Type B pancreatic cell (in vitro differentiated cells): ENCODE data around the gene TMEM39B. TPM values are rescaled to one million over a fixed set of nuclear protein-coding genes. Genes with fewer than 3 reads are reported as not detected.
"Not testable (repeated sequence)": the region's sequence is repeated elsewhere in the genome, so short reads cannot be mapped to it uniquely, and the experiment has no call there.

Experiments used
- DNase-seq: peaks from one replicate; pipeline ENCODE4 v3.0.0; 2021; ENCODE audit warnings: mixed read lengths; ENCODE audit not compliant: unreplicated experiment; ENCODE audit errors: extremely low spot score
- H3K27ac Mint-ChIP-seq: 2 replicates; pipeline ENCODE4 v1.8.0; 2021; ENCODE audit warnings: mild to moderate bottlenecking, mixed read lengths
- H3K27me3 Mint-ChIP-seq: 2 replicates; pipeline ENCODE4 v1.8.0; 2021; ENCODE audit warnings: mixed read lengths
- H3K36me3 Mint-ChIP-seq: 2 replicates; pipeline ENCODE4 v1.8.0; 2021; ENCODE audit warnings: mixed read lengths
- H3K4me1 Mint-ChIP-seq: one replicate; pipeline ENCODE4 v1.8.0; 2021; ENCODE audit warnings: mixed read lengths; ENCODE audit not compliant: unreplicated experiment
- H3K4me3 Mint-ChIP-seq: 2 replicates; pipeline ENCODE4 v1.8.0; 2021; ENCODE audit warnings: mild to moderate bottlenecking, mixed read lengths
- H3K9me3 Mint-ChIP-seq: 2 replicates; pipeline ENCODE4 v1.8.0; 2021; ENCODE audit warnings: mixed read lengths
- CTCF ChIP-seq: fragments of 200-600 bp; sonication (generic); conservative IDR thresholded peaks from 2 replicates; pipeline ENCODE4 v1.5.0; 2021; ENCODE audit warnings: antibody characterized with exemption, mild to moderate bottlenecking
- total RNA-seq: library from RNA; stranded (reverse); gene quantifications from 2 replicates; pipeline ENCODE4 v1.2.1, GENCODE V29; 2021; ENCODE audit warnings: low replicate concordance

The TMEM39B gene
- total RNA-seq, 1 donor from 2014 or later: 23.3 TPM

- peak overlapping the region; percentile 74 for H3K27ac Mint-ChIP-seq
- no peaks in the 10 kb centered on the region for H3K9me3 Mint-ChIP-seq
- H3K36me3 Mint-ChIP-seq: peaks cover 4% of the 10 kb centered on the region
- no peak overlapping the region for H3K4me3 Mint-ChIP-seq
- DNase-seq: no peak
- TF ChIP-seq CTCF: no peak
- peaks cover 21% of the 10 kb centered on the region for H3K4me1 Mint-ChIP-seq
- H3K27me3 Mint-ChIP-seq: no peaks in the 10 kb centered on the region
Measured at GRCh38 chr1:32116531-32116930, 43.8 kb downstream of the TMEM39B start.

GRCh38 chr1:32122151-32122550, 49.4 kb downstream of the TMEM39B start:
- Mint-ChIP-seq H3K27ac (peak overlapping the region; percentile 57), H3K36me3 (peaks cover 6% of the 10 kb centered on the region), H3K27me3 (no peaks in the 10 kb centered on the region), H3K4me3 (no peak overlapping the region), H3K9me3 (no peaks in the 10 kb centered on the region), H3K4me1 (peaks cover 24% of the 10 kb centered on the region)
- no peak for DNase-seq
- TF ChIP-seq CTCF: no peak

- not testable (repeated sequence) for H3K27ac Mint-ChIP-seq, H3K27me3 Mint-ChIP-seq, H3K4me3 Mint-ChIP-seq, DNase-seq, H3K36me3 Mint-ChIP-seq, H3K9me3 Mint-ChIP-seq
- H3K4me1 Mint-ChIP-seq: peaks cover 34% of the 10 kb centered on the region
Measured at GRCh38 chr1:32123361-32123760, 50.6 kb downstream of the TMEM39B start.

GRCh38 chr1:32125313-32125712, 52.6 kb downstream of the TMEM39B start:
- peaks cover 7% of the 10 kb centered on the region for H3K36me3 Mint-ChIP-seq
- H3K27ac Mint-ChIP-seq: no peak overlapping the region
- H3K4me1 Mint-ChIP-seq: peaks cover 38% of the 10 kb centered on the region
- no peak overlapping the region for H3K4me3 Mint-ChIP-seq
- no peaks in the 10 kb centered on the region for H3K9me3 Mint-ChIP-seq
- no peak for TF ChIP-seq CTCF
- H3K27me3 Mint-ChIP-seq: no peaks in the 10 kb centered on the region
- DNase-seq: no peak

GRCh38 chr1:32126770-32127169, 54.0 kb downstream of the TMEM39B start:
- no peak for DNase-seq
- Mint-ChIP-seq H3K27me3 (no peaks in the 10 kb centered on the region), H3K36me3 (peaks cover 3% of the 10 kb centered on the region), H3K4me3 (no peak overlapping the region), H3K9me3 (no peaks in the 10 kb centered on the region), H3K27ac (no peak overlapping the region), H3K4me1 (peaks cover 31% of the 10 kb centered on the region)
- TF ChIP-seq CTCF: no peak

GRCh38 chr1:32127409-32128198, 54.9 kb downstream of the TMEM39B start:
- TF ChIP-seq CTCF: peak; percentile 58
- H3K27me3 Mint-ChIP-seq: no peaks in the 10 kb centered on the region
- H3K4me1 Mint-ChIP-seq: peaks cover 27% of the 10 kb centered on the region
- H3K36me3 Mint-ChIP-seq: peaks cover 3% of the 10 kb centered on the region
- no peaks in the 10 kb centered on the region for H3K9me3 Mint-ChIP-seq
- DNase-seq: no peak
- H3K27ac Mint-ChIP-seq: no peak overlapping the region
- H3K4me3 Mint-ChIP-seq: no peak overlapping the region
